GM12875 (cell line): ENCODE data around the gene APOBR.

Experiments
- H3K4me3 ChIP-seq: one replicate; pipeline ENCODE4 v1.5.1; 2011; ENCODE audit warnings: low read depth, low read length, control low read depth
- TF ChIP-seq, protein P1 (sequence below): IDR thresholded peaks from 2 replicates; pipeline ENCODE4 v1.5.1; 2011; ENCODE audit warnings: low read depth, mild to moderate bottlenecking, control low read depth, inconsistent platforms, low read length, moderate library complexity, borderline replicate concordance; ENCODE audit not compliant: insufficient read depth

Gene APOBR

DNA sequence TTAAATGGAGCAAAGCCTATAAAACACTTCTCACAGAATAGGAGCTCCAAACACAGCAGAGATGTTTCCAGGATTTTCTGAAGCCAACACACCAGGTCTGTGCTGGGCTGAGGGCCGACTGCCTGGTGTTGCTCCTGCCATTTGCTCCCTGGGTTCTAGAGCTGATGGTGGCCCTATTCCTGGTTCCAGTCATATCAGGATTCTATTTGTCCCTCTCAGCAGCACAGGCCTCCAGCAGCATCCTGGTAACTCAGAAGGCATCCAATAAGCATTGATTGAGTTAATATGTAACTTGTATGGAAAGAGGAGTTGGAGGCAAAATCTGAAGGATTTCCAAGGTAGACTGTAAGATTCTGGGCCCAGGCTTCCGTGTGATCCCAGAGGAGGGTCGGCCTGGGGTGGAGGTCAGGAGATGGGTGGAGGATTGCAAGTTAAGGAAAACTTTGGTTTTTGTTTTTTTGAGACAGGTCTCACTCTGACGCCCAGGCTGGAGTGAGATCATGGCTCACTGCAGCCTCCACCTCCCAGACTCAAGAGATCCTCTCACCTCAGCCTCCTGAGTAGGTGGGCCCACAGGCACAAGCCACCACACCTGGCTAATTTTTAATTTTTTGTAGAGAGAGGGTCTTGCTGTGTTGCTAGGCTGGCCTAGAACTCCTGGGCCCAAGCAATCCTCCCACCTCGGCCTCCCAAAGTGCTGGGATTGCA lies 38.7 kb downstream of the APOBR start:
- TF ChIP-seq, protein P1, sequence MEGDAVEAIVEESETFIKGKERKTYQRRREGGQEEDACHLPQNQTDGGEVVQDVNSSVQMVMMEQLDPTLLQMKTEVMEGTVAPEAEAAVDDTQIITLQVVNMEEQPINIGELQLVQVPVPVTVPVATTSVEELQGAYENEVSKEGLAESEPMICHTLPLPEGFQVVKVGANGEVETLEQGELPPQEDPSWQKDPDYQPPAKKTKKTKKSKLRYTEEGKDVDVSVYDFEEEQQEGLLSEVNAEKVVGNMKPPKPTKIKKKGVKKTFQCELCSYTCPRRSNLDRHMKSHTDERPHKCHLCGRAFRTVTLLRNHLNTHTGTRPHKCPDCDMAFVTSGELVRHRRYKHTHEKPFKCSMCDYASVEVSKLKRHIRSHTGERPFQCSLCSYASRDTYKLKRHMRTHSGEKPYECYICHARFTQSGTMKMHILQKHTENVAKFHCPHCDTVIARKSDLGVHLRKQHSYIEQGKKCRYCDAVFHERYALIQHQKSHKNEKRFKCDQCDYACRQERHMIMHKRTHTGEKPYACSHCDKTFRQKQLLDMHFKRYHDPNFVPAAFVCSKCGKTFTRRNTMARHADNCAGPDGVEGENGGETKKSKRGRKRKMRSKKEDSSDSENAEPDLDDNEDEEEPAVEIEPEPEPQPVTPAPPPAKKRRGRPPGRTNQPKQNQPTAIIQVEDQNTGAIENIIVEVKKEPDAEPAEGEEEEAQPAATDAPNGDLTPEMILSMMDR = no peak
- H3K4me3 ChIP-seq = no peak overlapping the region

DNA sequence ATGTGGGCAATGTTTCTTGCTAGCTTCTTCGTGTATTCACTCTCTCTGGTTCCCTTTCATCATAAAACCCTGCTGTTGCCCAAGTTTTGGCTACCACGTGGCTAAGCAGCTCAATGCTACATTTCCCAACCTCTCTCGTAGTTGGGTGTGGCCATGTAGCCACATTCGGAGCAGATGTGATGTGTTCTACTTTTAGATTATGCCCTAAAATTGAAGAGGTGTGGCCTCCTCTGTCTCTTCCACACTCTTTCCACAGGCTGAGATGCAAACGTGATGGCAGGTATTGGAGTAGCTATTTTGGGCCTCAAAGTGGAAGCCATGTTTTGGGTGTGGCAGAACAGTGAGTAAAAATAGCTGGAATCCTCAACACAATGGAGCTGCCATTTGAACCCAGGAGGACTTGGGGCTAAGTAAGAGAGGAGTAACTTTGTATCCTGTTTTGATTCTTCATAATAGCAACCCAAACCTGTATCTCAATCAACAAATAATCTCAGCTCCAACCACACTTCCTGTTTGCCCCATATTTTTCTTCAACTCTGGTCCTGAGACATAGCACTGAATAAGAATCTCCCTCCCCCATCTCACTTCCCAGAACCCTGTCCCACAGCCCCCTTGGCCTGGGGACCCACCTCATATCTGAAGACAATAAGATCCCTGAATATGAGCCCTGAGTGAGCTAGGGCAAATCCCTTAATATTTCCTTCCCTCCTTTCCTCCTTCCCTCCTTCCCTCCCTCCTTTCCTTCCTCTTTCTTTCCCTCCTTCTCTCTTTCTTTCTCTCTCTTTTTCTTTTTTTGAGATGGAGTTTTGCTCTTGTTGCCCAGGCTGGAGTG lies 40.3 kb downstream of the APOBR start:
- TF ChIP-seq, protein P1 = no peak
- H3K4me3 ChIP-seq = no peak overlapping the region

DNA sequence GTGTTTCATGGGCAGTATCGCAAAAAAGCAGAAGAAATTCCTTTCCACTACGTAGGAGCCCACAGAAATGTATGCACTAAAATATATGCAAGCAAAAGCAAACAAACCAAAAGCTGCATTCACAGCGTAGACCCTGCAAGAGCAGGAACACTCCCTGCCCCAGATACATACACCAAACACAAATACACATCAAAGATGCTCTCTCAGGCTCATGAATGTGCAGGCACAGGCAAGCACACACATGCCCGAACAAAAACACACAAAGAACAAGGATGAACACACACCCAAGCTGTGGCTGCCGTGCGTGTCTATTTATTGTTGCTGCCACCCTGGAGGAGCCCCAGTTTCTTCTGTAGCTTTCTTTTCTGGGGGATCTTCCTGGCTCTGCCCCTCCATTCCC lies 42.6 kb downstream of the APOBR start:
- TF ChIP-seq, protein P1 = no peak
- H3K4me3 ChIP-seq = no peak overlapping the region

DNA sequence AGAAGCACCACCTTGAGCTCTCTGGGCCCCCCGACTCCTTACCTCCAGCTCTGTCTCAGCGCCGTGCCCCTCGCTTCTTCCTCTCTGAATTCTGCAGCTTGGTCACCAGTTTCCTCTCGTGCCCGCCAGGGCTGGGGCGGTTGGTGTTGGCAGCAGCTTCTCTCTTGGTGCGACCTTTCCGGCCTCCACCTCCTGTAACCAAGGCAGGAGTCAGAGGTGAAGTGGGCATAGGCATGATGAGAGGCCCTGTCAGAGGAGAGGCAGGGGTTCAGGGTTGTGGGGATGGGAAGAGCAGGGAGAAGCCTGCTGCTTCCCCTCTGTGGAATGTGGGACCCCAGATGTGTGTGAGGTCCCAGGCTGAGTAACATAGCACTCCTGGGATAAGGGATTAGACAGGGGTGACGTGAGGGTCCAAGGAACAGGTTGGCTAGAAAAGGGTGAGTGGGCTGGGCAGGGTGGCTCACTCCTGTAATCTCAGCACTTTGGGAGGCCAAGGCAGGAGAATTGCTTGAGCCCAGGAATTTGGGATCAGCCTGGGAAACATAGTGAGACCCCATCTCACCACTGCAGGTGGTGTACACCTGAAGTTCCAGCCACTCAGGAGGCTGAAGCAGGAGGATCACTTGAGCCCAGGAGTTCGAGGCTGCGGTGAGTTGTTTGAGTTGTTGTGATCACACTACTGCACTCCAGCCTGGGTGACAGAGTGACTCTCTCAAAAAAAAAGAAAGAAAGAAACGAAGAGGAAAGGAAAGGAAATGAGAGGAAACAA lies 43.7 kb downstream of the APOBR start:
- H3K4me3 ChIP-seq = no peak overlapping the region
- TF ChIP-seq, protein P1 = no peak

DNA sequence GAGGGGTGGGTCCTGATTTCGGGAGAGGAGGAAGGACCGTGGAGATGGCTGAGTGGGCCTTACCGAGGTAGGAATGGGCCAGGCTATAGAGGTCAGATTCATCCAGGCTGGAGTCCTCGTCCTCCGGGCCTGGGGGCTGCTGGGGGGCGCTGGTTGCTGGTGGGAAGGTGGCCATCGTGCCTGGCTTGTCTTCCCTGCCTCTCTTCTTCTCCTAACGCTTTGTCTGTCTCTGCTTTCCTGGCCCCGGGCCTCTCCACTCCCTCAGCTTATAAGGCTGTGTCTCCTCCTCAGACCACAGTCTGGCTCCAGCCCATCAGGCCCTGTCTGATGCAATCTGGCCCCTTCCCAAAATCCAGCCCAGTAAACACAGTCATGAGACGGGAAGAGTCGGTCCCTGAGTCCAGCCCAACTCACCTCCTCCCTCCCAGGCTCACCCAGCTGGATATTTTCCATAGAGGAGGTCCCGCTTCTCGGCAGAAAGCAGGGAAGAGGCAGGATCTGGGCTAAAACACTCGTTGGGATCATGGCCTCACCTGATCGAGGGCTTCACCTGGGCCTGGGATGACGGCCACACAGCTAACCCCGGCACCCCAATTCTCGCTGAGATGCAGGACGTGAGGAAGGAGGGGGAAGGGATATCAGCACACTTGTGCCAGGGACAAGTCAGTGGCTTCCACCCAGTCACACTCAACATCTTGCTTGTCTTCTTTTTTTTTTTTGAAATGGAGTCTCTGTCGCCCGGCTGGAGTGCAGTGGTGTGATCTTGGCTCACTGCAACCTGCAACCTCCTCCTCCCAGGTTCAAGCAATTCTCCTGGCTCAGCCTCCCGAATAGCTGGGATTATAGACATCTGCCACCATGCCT lies 44.5 kb downstream of the APOBR start, which contains the start of gene NUPR1:
TSS of gene NUPR1 (minus strand) at position 242 of the 864 bp plus-strand sequence. CDS start at position 175, 67 bp downstream.
- TF ChIP-seq, protein P1 = no peak
- H3K4me3 ChIP-seq = no peak within 1 kb of the TSS

DNA sequence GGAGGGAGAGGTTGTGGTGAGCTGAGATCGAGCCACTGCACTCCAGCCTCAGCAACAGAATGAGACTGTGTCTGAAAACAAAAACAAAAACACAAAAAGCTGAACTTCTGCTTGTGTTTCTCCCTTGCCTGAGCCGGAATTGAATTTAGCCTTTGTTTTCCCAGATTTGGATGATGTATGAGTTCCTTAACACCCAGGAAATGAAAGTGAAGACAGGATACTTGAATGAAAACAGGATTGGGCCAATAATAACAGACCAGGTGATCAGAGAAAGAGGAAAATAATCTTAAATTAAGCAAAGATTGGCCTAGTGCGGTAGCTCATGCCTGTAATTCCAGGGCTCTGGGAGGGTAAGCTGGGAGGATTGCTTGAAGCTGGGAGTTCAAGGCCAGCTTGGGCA lies 45.9 kb downstream of the APOBR start:
- TF ChIP-seq, protein P1 = no peak
- H3K4me3 ChIP-seq = no peak overlapping the region
